ACC112 (cell line): ENCODE results near the gene FCHSD2.

ENCODE experiments used
- H2AFZ ChIP-seq: fragments of 200-600 bp; sonication (generic); one replicate; pipeline ENCODE4 v1.6.0; 2017; ENCODE audit warnings: antibody characterized with exemption, low read length; ENCODE audit not compliant: unreplicated experiment
- H3K27ac ChIP-seq: fragments of 200-600 bp; sonication (generic); 2 replicates; pipeline ENCODE4 v1.5.1; 2014; ENCODE audit warnings: low read depth, mild to moderate bottlenecking, antibody characterized with exemption, low read length, moderate library complexity
- H3K27me3 ChIP-seq: fragments of 200-600 bp; sonication (generic); 2 replicates; pipeline ENCODE4 v1.6.1; 2014; ENCODE audit warnings: mild to moderate bottlenecking, antibody characterized with exemption, low read length, moderate library complexity, mixed read lengths; ENCODE audit not compliant: insufficient read depth
- H3K36me3 ChIP-seq: fragments of 200-600 bp; sonication (generic); 2 replicates; pipeline ENCODE4 v1.6.1; 2016; ENCODE audit warnings: mild to moderate bottlenecking, antibody characterized with exemption, low read length, moderate library complexity, mixed read lengths; ENCODE audit not compliant: insufficient read depth
- H3K4me1 ChIP-seq: fragments of 200-600 bp; sonication (generic); one replicate; pipeline ENCODE4 v1.6.1; 2016; ENCODE audit warnings: low read length, mixed read lengths; ENCODE audit not compliant: insufficient read depth, unreplicated experiment, control insufficient read depth
- H3K4me3 ChIP-seq: fragments of 200-600 bp; sonication (generic); 2 replicates; pipeline ENCODE4 v1.5.1; 2014; ENCODE audit warnings: mild to moderate bottlenecking, low read depth, low read length
- H3K79me2 ChIP-seq: fragments of 200-600 bp; sonication (generic); one replicate; pipeline ENCODE4 v1.6.0; 2016; ENCODE audit warnings: low read length; ENCODE audit not compliant: control insufficient read depth, unreplicated experiment, insufficient read depth

The FCHSD2 gene

GRCh38 chr11:73172992-73173656 lies 31.0 kb upstream of the FCHSD2 start:
- H3K36me3 ChIP-seq = no peaks in the 10 kb centered on the region

GRCh38 chr11:73171436-73172161 lies 29.5 kb upstream of the FCHSD2 start:
- Histone ChIP-seq H3K27ac (no peak overlapping the region), H2AFZ (no peak overlapping the region), H3K4me1 (no peaks in the 10 kb centered on the region), H3K27me3 (no peaks in the 10 kb centered on the region), H3K79me2 (no peaks in the 10 kb centered on the region), H3K36me3 (no peaks in the 10 kb centered on the region), H3K4me3 (no peak overlapping the region)

More at GRCh38 chr11:73172992-73173656, 31.0 kb upstream of the FCHSD2 start:
- H3K27me3 ChIP-seq = no peaks in the 10 kb centered on the region
- no peak overlapping the region for H3K27ac ChIP-seq
- H2AFZ ChIP-seq = no peak overlapping the region
- no peak overlapping the region for H3K4me3 ChIP-seq
- H3K4me1 ChIP-seq = peaks cover 9% of the 10 kb centered on the region
- H3K79me2 ChIP-seq = no peaks in the 10 kb centered on the region

GRCh38 chr11:73170140-73170539 lies 28.0 kb upstream of the FCHSD2 start:
- H3K27ac ChIP-seq = no peak overlapping the region
- H3K4me3 ChIP-seq = no peak overlapping the region
- H3K36me3 ChIP-seq = no peaks in the 10 kb centered on the region
- H3K4me1 ChIP-seq = no peaks in the 10 kb centered on the region
- no peak overlapping the region for H2AFZ ChIP-seq
- H3K27me3 ChIP-seq = no peaks in the 10 kb centered on the region
- no peaks in the 10 kb centered on the region for H3K79me2 ChIP-seq

DNA sequence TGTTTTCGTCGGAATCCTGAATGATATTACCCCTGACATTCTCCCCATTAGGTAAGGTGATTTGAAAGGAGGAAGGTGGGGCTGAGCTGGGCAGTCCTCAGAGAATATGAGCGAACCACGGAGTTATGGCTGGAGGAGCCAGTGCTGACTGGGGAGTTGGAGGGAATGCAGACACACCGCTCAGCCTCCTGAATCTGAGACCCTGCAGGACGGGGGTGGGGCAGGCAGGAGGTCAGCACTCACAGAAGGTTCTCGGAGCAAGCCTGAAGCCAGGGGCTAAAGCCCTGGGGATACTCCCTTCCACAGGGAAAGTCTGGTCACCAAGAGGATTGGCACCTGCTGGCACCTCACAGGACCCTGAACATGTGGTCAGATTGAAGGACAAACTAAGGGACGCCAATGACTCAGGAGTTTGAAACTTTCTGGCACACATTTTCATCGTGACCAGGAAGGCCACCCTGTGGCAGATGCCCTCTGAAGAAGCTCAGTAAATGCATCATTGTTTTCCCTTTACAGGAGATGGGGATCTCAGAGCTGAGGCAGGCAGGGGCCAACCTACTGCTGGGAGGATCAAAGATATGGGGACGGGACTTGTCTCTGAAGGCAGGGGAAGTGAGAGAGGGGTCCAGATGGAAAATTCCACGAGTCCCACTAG lies 26.9 kb upstream of the FCHSD2 start:
- Histone ChIP-seq H2AFZ (no peak overlapping the region), H3K4me1 (no peaks in the 10 kb centered on the region), H3K27ac (no peak overlapping the region)

GRCh38 chr11:73167363-73167954 lies 25.3 kb upstream of the FCHSD2 start:
- Histone ChIP-seq H3K36me3 (no peaks in the 10 kb centered on the region), H3K27ac (no peak overlapping the region), H3K4me1 (no peaks in the 10 kb centered on the region), H3K27me3 (peaks cover 3% of the 10 kb centered on the region), H3K79me2 (no peaks in the 10 kb centered on the region), H2AFZ (no peak overlapping the region), H3K4me3 (no peak overlapping the region)

More for the DNA sequence above, 26.9 kb upstream of the FCHSD2 start:
- Histone ChIP-seq H3K4me3 (no peak overlapping the region), H3K36me3 (no peaks in the 10 kb centered on the region), H3K79me2 (no peaks in the 10 kb centered on the region), H3K27me3 (peaks cover 2% of the 10 kb centered on the region)

GRCh38 chr11:73164803-73165540 lies 22.9 kb upstream of the FCHSD2 start:
- no peaks in the 10 kb centered on the region for H3K4me1 ChIP-seq
- no peaks in the 10 kb centered on the region for H3K79me2 ChIP-seq
- no peaks in the 10 kb centered on the region for H3K36me3 ChIP-seq
- H3K27me3 ChIP-seq = peaks cover 3% of the 10 kb centered on the region
- no peak overlapping the region for H3K27ac ChIP-seq
- H3K4me3 ChIP-seq = no peak overlapping the region
- no peak overlapping the region for H2AFZ ChIP-seq

GRCh38 chr11:73163638-73164174 lies 21.6 kb upstream of the FCHSD2 start:
- Histone ChIP-seq H2AFZ (no peak overlapping the region), H3K36me3 (no peaks in the 10 kb centered on the region), H3K27me3 (peaks cover 3% of the 10 kb centered on the region), H3K27ac (no peak overlapping the region), H3K4me3 (no peak overlapping the region), H3K79me2 (no peaks in the 10 kb centered on the region), H3K4me1 (no peaks in the 10 kb centered on the region)

DNA sequence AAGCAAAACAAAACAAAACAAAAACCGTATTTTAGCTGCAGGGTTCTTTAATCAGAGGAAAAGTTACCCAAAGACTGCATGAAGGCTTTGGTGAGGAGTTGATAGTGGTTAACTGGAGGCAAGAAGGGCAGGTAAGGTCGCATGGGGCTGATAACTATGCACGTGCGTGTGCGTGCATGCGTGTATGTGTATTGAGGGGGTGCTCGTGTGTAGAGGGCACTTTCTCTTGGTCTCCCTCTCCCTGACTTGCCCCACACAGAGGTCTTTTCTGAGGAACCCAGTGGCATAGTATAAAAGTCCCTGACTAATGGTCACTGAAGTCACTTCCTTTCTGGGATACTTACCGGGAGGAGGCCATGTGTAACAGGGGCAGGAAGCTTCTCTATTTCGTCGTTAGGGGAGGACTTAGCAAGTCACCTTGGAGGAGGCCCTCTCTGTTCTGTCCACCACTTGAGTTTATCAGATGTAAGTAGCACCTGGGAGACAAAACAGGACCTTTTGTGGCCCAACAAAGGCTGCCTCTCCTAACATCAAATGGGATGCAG lies 20.1 kb upstream of the FCHSD2 start:
- H3K4me3 ChIP-seq = no peak overlapping the region
- H3K4me1 ChIP-seq = peaks cover 7% of the 10 kb centered on the region
- no peaks in the 10 kb centered on the region for H3K36me3 ChIP-seq
- H2AFZ ChIP-seq = no peak overlapping the region
- H3K27me3 ChIP-seq = peaks cover 3% of the 10 kb centered on the region
- H3K27ac ChIP-seq = no peak overlapping the region
- no peaks in the 10 kb centered on the region for H3K79me2 ChIP-seq

- peaks cover 3% of the 10 kb centered on the region for H3K27me3 ChIP-seq
- H3K27ac ChIP-seq = no peak overlapping the region
- no peak overlapping the region for H3K4me3 ChIP-seq
- H3K4me1 ChIP-seq = peaks cover 9% of the 10 kb centered on the region
- no peaks in the 10 kb centered on the region for H3K79me2 ChIP-seq
- no peaks in the 10 kb centered on the region for H3K36me3 ChIP-seq
- H2AFZ ChIP-seq = no peak overlapping the region
Measured at GRCh38 chr11:73160005-73160760, 18.1 kb upstream of the FCHSD2 start.
